ENCODE data around the gene ANKRD33B. TPM values are rescaled to one million over a fixed set of nuclear protein-coding genes. Genes with fewer than 3 reads are reported as not detected.

Gene ANKRD33B
- total RNA-seq, 1 donor from 2014 or later, result 0.83 TPM

- Mint-ChIP-seq H3K4me1 (ENCODE audit: unreplicated experiment) (no peaks in the 10 kb centered on the region), H3K36me3 (ENCODE audit: unreplicated experiment) (no peaks in the 10 kb centered on the region), H3K27ac (ENCODE audit: unreplicated experiment) (no peak overlapping the region), H3K27me3 (ENCODE audit: unreplicated experiment) (peaks cover 8% of the 10 kb centered on the region), H3K4me3 (ENCODE audit: unreplicated experiment) (no peak overlapping the region), H3K9me3 (ENCODE audit: unreplicated experiment) (no peaks in the 10 kb centered on the region)
- no peak for TF ChIP-seq CTCF (IDR thresholded peaks at IDR 0.05)
- no peak for DNase-seq (ENCODE audit: extremely low spot score, unreplicated experiment)
Observed at GRCh38 chr5:10671041-10672008, 107.5 kb downstream of the ANKRD33B start.

- H3K4me3 Mint-ChIP-seq (ENCODE audit: unreplicated experiment), result no peak overlapping the region
- no peak for TF ChIP-seq CTCF (IDR thresholded peaks at IDR 0.05)
- DNase-seq (ENCODE audit: extremely low spot score, unreplicated experiment), result no peak
- peaks cover 4% of the 10 kb centered on the region for H3K9me3 Mint-ChIP-seq (ENCODE audit: unreplicated experiment)
- peaks cover 8% of the 10 kb centered on the region for H3K27me3 Mint-ChIP-seq (ENCODE audit: unreplicated experiment)
- no peak overlapping the region for H3K27ac Mint-ChIP-seq (ENCODE audit: unreplicated experiment)
- no peaks in the 10 kb centered on the region for H3K4me1 Mint-ChIP-seq (ENCODE audit: unreplicated experiment)
- H3K36me3 Mint-ChIP-seq (ENCODE audit: unreplicated experiment), result peaks cover 10% of the 10 kb centered on the region
Observed at GRCh38 chr5:10672146-10673016, 108.5 kb downstream of the ANKRD33B start.

GRCh38 chr5:10673017-10673389 lies 109.1 kb downstream of the ANKRD33B start:
- H3K9me3 Mint-ChIP-seq (ENCODE audit: unreplicated experiment), result peaks cover 10% of the 10 kb centered on the region
- peaks cover 16% of the 10 kb centered on the region for H3K36me3 Mint-ChIP-seq (ENCODE audit: unreplicated experiment)
- no peak for DNase-seq (ENCODE audit: extremely low spot score, unreplicated experiment)
- TF ChIP-seq CTCF (IDR thresholded peaks at IDR 0.05), result no peak
- no peak overlapping the region for H3K27ac Mint-ChIP-seq (ENCODE audit: unreplicated experiment)
- peaks cover 2% of the 10 kb centered on the region for H3K4me1 Mint-ChIP-seq (ENCODE audit: unreplicated experiment)
- no peak overlapping the region for H3K4me3 Mint-ChIP-seq (ENCODE audit: unreplicated experiment)
- H3K27me3 Mint-ChIP-seq (ENCODE audit: unreplicated experiment), result peaks cover 8% of the 10 kb centered on the region

- peaks cover 8% of the 10 kb centered on the region for H3K27me3 Mint-ChIP-seq (ENCODE audit: unreplicated experiment)
- H3K9me3 Mint-ChIP-seq (ENCODE audit: unreplicated experiment), result peaks cover 10% of the 10 kb centered on the region
- no peak overlapping the region for H3K4me3 Mint-ChIP-seq (ENCODE audit: unreplicated experiment)
- TF ChIP-seq CTCF (IDR thresholded peaks at IDR 0.05), result no peak
- peaks cover 6% of the 10 kb centered on the region for H3K4me1 Mint-ChIP-seq (ENCODE audit: unreplicated experiment)
- DNase-seq (ENCODE audit: extremely low spot score, unreplicated experiment), result peak; percentile 72
- H3K36me3 Mint-ChIP-seq (ENCODE audit: unreplicated experiment), result peaks cover 19% of the 10 kb centered on the region
- no peak overlapping the region for H3K27ac Mint-ChIP-seq (ENCODE audit: unreplicated experiment)
Observed at GRCh38 chr5:10673407-10673806, 109.5 kb downstream of the ANKRD33B start.

GRCh38 chr5:10674096-10674495 lies 110.2 kb downstream of the ANKRD33B start:
- H3K4me3 Mint-ChIP-seq (ENCODE audit: unreplicated experiment), result no peak overlapping the region
- H3K27ac Mint-ChIP-seq (ENCODE audit: unreplicated experiment), result no peak overlapping the region
- H3K9me3 Mint-ChIP-seq (ENCODE audit: unreplicated experiment), result peaks cover 10% of the 10 kb centered on the region
- H3K27me3 Mint-ChIP-seq (ENCODE audit: unreplicated experiment), result peaks cover 8% of the 10 kb centered on the region
- no peak for DNase-seq (ENCODE audit: extremely low spot score, unreplicated experiment)
- H3K4me1 Mint-ChIP-seq (ENCODE audit: unreplicated experiment), result peaks cover 12% of the 10 kb centered on the region
- TF ChIP-seq CTCF (IDR thresholded peaks at IDR 0.05), result no peak
- peaks cover 22% of the 10 kb centered on the region for H3K36me3 Mint-ChIP-seq (ENCODE audit: unreplicated experiment)

Measured in osteocyte (in vitro differentiated cells).